Measurements from ENCODE around the gene TMEM141. TPM values are rescaled to one million over a fixed set of nuclear protein-coding genes. Genes with fewer than 3 reads are reported as not detected.

Gene TMEM141
- total RNA-seq, 1 donor from 2014 or later, result 27.8 TPM

DNA sequence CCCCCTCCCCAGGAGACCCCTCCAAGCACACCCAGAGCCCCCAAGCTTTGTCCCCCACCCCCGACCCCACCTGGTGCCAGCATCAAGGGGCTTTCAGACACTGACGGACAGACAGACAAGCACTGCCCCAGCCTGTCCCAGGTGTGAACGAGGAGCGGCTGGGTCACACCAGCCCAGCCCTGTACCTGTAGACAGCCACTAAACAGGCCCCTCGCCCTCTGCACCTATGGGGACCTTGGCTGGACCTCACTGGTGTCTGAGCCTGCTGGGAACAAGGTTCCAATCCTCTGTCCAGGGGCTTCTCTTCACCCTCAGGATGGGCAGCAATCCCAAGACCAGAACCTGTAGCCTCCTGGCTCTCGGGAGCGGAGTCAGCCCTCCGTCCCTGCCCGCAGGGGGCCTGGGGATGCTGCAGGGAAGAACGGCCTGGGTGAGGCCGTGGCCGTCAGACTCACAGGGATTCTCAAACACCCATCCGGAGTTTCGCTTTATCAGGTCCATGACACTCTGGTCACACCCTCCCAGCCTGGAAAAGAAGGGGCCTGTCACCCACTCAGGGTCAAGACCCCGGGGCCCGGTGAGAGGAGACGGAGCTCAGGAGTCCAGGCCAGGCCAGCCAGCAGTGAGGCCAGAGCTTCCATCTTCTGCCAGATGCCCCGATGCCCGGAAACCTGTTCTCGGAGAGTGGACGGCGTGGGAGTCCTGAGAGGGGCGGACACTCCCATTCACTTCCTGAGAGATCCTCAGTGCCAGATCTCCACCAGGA is 45.6 kb upstream of the TMEM141 start:
- H3K4me1 Mint-ChIP-seq, result no peaks in the 10 kb centered on the region
- no peak overlapping the region for H3K4me3 Mint-ChIP-seq
- no peaks in the 10 kb centered on the region for H3K9me3 Mint-ChIP-seq
- TF ChIP-seq, protein P1, sequence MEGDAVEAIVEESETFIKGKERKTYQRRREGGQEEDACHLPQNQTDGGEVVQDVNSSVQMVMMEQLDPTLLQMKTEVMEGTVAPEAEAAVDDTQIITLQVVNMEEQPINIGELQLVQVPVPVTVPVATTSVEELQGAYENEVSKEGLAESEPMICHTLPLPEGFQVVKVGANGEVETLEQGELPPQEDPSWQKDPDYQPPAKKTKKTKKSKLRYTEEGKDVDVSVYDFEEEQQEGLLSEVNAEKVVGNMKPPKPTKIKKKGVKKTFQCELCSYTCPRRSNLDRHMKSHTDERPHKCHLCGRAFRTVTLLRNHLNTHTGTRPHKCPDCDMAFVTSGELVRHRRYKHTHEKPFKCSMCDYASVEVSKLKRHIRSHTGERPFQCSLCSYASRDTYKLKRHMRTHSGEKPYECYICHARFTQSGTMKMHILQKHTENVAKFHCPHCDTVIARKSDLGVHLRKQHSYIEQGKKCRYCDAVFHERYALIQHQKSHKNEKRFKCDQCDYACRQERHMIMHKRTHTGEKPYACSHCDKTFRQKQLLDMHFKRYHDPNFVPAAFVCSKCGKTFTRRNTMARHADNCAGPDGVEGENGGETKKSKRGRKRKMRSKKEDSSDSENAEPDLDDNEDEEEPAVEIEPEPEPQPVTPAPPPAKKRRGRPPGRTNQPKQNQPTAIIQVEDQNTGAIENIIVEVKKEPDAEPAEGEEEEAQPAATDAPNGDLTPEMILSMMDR (conservative IDR thresholded peaks at IDR 0.05), result no peak
- no peak for DNase-seq (ENCODE audit: low read depth, low spot score)
- H3K27me3 Mint-ChIP-seq (ENCODE audit: low read depth), result peaks cover under 1% of the 10 kb centered on the region
- no peak overlapping the region for H3K27ac Mint-ChIP-seq (ENCODE audit: unreplicated experiment)
- no peaks in the 10 kb centered on the region for H3K36me3 Mint-ChIP-seq (ENCODE audit: low read depth)

- H3K9me3 Mint-ChIP-seq, result no peaks in the 10 kb centered on the region
- TF ChIP-seq, protein P1 (conservative IDR thresholded peaks at IDR 0.05), result no peak
- DNase-seq (ENCODE audit: low read depth, low spot score), result no peak
- H3K36me3 Mint-ChIP-seq (ENCODE audit: low read depth), result no peaks in the 10 kb centered on the region
- H3K27ac Mint-ChIP-seq (ENCODE audit: unreplicated experiment), result no peak overlapping the region
- H3K27me3 Mint-ChIP-seq (ENCODE audit: low read depth), result peaks cover 2% of the 10 kb centered on the region
- no peaks in the 10 kb centered on the region for H3K4me1 Mint-ChIP-seq
- no peak overlapping the region for H3K4me3 Mint-ChIP-seq
Observed at GRCh38 chr9:136746155-136746490, 45.0 kb upstream of the TMEM141 start.

- Mint-ChIP-seq H3K4me3 (no peak overlapping the region), H3K9me3 (peaks cover under 1% of the 10 kb centered on the region), H3K27ac (ENCODE audit: unreplicated experiment) (no peak overlapping the region), H3K36me3 (ENCODE audit: low read depth) (no peaks in the 10 kb centered on the region), H3K27me3 (ENCODE audit: low read depth) (peaks cover 5% of the 10 kb centered on the region), H3K4me1 (no peaks in the 10 kb centered on the region)
- TF ChIP-seq, protein P1 (conservative IDR thresholded peaks at IDR 0.05), result no peak
- no peak for DNase-seq (ENCODE audit: low read depth, low spot score)
Observed at GRCh38 chr9:136746621-136747020, 44.5 kb upstream of the TMEM141 start.

DNA sequence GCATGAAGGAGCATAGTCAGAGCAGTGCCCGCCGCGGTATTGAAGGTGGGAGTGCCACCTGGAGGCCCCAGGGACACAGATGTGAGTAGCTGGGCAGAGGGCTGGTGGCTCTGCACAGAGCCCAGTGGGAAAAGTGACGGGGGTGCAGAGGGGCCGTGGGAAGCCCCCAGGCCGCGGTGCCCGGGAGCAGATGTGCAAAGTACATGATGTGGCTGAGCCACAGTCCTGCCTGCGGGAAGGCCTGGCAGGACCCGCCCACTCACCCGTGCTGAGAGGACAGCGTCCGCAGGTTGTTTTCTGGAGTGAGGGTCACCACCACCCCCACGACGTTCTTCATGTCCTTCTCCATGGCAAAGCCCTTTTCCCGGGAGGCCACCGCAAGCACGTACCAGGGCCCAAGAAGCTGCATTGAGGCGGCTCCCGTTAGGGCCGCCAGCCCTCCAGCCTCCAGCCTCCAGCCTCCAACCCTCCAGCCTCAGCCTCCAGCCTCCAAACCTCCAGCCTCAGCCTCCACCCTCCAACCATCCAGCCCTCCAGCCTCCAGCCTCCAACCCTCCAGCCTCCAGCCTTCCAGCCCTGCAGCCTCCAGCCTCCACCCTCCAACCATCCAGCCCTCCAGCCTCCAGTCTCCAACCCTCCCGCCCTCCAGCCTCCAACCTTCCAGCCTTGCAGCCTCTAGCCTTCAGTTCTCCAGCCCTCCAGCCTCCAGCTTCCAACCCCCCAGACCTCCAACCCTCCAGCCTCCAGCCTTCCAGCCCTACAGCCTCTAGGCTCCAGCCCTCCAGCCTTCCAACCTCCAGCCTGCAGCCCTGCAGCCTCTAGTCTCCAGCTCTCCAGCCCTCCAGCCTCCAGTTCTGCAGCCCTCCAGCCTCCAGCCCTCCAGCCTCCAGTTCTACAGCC is 43.7 kb upstream of the TMEM141 start:
- H3K36me3 Mint-ChIP-seq (ENCODE audit: low read depth), result no peaks in the 10 kb centered on the region
- H3K4me1 Mint-ChIP-seq, result no peaks in the 10 kb centered on the region
- no peak overlapping the region for H3K4me3 Mint-ChIP-seq
- H3K27me3 Mint-ChIP-seq (ENCODE audit: low read depth), result peaks cover 11% of the 10 kb centered on the region
- TF ChIP-seq, protein P1 (conservative IDR thresholded peaks at IDR 0.05), result no peak
- peaks cover 4% of the 10 kb centered on the region for H3K9me3 Mint-ChIP-seq
- no peak for DNase-seq (ENCODE audit: low read depth, low spot score)
- no peak overlapping the region for H3K27ac Mint-ChIP-seq (ENCODE audit: unreplicated experiment)

DNA sequence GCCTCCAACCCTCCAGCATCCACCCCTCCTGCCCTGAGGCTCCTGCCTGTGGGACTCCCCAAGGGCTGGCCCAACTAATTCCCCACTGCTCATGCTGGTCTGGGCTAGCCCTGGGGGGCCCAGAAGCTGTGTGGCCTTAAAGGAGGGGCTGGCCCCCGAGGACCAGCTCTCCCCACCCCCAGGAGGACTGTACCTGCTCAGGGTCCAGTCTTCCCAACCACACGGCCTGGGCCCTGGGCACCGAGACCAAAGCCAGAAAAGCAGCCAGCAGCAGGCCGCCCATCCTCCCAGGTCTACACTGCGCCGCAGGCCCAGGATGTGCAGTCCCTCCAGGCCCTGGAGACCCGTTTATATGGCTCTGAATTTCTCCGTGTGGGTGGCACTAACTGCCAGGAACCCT is 42.9 kb upstream of the TMEM141 start, which contains the start of gene LCN6:
Gene LCN6 (minus strand): TSS at position 325 of the 400 bp plus-strand sequence. CDS start 42 bp downstream, at position 283.
- DNase-seq (ENCODE audit: low read depth, low spot score), result no peak
- Mint-ChIP-seq H3K4me1 (no peaks in the 10 kb centered on the region), H3K4me3 (no peak within 1 kb of the TSS), H3K27me3 (ENCODE audit: low read depth) (peaks cover 13% of the 10 kb centered on the region), H3K36me3 (ENCODE audit: low read depth) (no peaks in the 10 kb centered on the region), H3K9me3 (peaks cover 6% of the 10 kb centered on the region), H3K27ac (ENCODE audit: unreplicated experiment) (no peak within 1 kb of the TSS)
- TF ChIP-seq, protein P1 (conservative IDR thresholded peaks at IDR 0.05), result no peak

Measured in neural crest cell (in vitro differentiated cells).